ENCODE measurements around the gene FUCA1. TPM values are rescaled to one million over a fixed set of nuclear protein-coding genes. Genes with fewer than 3 reads are reported as not detected.

FUCA1 gene
- total RNA-seq = 18.8 and 52.5 TPM in 2 replicates

DNA sequence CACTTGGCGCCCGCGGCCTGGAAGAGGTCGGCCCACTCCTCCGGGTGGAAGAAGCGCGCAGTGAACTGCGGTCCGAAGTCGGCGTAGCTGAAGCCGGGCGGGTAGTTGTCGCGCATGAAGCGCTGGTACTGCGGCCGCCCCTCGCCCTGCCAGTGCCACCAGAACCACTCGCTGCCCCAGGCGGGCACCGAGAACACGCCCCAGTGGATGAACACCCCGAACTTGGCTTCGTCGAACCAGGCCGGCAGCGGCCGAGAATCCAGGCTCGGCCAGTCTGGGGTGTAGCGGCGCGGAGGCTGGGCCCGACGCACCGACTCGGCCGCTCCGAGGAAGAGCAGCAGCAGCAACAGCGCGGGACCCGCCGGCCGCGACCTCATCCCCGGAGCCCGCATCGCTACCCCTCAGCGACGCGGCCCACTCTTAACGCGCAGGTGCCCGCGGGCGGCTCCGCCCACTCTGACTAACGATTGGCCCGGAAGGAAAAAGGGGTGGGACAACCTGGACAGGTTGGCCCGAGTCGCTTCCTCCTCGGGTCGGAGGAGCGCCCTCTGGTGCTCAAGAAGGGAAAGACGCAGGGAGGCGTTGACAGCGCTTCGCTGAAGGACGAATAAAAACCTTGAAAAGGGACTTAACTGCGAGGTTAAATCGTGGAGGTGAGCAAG, at the start of gene FUCA1:
Gene FUCA1, minus strand, starts transcription at position 396 of the 662 bp plus-strand sequence. Its CDS starts 4 bp downstream, at position 392.

DNA sequence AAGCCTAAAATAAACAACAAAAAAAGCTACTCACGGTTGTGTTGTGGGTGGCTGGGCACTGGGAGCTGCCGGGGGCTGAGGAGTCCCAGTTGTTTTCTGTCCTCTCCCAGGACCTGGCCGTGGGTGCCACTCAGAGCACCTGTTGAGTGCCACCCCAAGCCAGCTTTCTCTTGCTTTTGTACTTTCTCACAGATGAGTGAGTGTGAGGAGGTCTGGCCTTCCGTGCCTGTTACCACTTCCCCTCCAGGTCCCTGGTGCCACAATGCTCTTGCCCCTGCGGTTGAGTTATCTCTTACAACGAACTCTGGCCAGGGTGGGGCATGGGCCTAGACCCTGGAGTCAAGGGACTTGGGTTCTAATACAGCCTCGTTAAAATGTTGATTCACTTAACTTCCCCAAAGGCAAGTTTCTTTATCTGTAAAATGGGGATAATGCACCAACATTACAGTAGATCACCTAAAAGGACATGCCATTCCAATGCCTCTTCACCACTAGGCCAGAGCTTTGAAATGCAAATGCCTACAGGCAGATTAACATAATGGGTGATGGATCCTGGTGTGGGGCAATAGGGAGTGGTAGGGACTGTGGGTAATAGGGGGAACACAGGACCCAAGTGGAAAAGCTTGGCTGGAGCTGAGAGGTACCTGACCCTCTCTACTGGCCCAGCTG, 45.3 kb upstream of the FUCA1 start, which contains the start of gene CNR2:
Gene CNR2, minus strand, starts transcription at position 151 of the 669 bp plus-strand sequence. CDS start 37,745 bp downstream, outside the sequence.

DNA sequence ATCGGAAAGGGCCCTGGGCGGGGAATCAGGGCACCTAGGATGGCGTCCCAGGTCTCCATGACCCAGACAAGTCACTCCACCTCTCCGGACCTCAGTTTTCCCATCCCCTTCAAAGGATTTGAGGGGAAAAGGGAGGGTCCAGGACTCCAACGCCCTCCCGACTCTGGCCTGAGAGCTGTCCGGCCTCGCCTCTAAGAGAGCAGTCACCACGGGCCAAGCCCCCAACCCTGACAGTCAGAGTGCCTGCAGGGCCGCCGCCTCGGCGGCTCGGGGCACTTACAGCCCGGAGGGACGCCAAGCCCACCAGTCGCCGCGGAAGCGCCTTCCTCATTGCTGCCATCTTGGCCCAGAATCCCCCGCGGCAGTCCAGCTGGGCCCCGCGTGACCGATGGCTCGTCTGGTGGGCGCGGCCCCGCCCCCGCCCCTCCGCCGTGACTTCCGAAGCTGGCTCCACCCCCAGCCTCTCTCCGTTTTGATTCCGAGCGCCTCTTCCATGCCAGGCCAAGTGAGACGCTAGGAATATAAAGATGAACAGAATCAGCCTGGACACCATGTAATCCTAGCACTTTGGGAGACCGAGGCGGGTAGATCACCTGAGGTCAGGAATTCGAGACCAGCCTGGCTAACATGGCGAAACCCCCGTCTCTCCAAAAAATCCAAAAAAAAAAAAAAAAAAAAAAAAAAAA, 42.9 kb downstream of the FUCA1 start, which contains the start of gene HMGCL:
Gene HMGCL, minus strand, starts transcription at position 354 of the 686 bp plus-strand sequence. Its CDS starts 14 bp downstream, at position 340.

DNA sequence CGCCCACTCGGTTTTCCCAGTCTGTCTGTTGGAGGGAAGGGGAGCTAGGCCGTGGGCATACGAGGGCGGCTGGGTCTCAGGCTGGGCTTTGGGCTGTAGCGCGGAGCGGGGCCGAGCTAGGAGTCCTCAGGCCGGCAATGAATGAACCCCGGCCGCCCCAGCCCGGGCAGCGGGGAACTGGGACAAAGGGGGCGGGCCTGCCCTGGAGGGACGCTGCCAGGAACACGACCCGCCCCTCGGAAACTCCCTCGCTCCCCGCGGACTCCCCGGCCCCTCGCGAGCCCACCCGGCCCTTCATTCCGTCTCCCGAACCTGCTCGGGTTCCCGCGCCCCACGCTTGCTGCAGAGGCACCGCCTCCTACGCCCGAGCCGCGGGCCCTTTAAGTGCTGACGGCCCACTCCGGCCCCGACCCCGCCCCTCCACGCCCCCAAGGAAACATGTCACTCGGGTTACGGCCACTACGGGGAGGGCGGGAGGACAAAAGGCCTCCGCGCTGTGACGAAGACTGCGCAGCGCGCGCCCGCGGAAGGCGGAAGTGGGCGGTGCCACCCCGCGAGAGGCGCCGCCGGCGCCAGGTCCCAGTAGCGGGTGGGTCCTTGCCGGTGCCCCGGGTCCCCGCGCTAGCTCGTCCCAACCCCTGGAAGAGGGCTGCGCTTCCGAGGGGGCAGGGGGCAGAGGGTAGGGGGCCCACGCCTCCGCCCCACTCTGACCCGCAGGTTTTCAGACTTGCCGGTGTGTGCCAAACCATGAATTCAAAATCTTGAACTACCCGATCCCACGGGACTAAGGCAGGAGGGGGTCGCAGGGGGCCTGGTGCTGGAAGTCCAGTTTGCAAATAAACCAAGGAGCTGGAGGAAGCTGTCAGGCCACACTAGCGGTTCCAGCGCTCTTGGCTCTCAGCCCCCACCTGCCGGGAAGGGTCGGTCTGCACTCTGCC, 67.4 kb downstream of the FUCA1 start, which contains the start of gene GALE:
Gene GALE, minus strand, starts transcription at position 355 of the 938 bp plus-strand sequence. CDS start 1,747 bp downstream, outside the sequence.

Other genes starting within 250 kb of the FUCA1 start
- gene RPL11, start 176.5 kb downstream of the FUCA1 start, total RNA-seq = 1,324 and 1,601 TPM in 2 replicates
- gene ELOA, start 124.8 kb downstream of the FUCA1 start, total RNA-seq = 11.3 and 17.9 TPM in 2 replicates
- 45.1 and 59.9 TPM in 2 replicates for gene PITHD1, start 89.9 kb downstream of the FUCA1 start, total RNA-seq
- gene LYPLA2, start 77.1 kb downstream of the FUCA1 start, total RNA-seq = 59.7 and 132 TPM in 2 replicates
- gene GALE, start 67.5 kb downstream of the FUCA1 start, total RNA-seq = 108 and 119 TPM in 2 replicates
- 45.5 and 59.0 TPM in 2 replicates for gene HMGCL, start 42.9 kb downstream of the FUCA1 start, total RNA-seq
- not detected in 2 replicates for gene CNR2, start 45.1 kb upstream of the FUCA1 start, total RNA-seq
- gene PNRC2, start 91.5 kb upstream of the FUCA1 start, total RNA-seq = 112 and 130 TPM in 2 replicates
- gene SRSF10, start 112.0 kb upstream of the FUCA1 start, total RNA-seq = 33.7 and 40.3 TPM in 2 replicates
- 0.21 and 1.4 TPM in 2 replicates for gene MYOM3, start 243.8 kb upstream of the FUCA1 start, total RNA-seq

All from tracheal epithelial cell (primary cell).